ENCODE data around the gene SPON1. TPM values are rescaled to one million over a fixed set of nuclear protein-coding genes. Genes with fewer than 3 reads are reported as not detected.

Gene SPON1
- total and polyA plus RNA-seq, 8 donors: 9.3 to 122 (median 26.9) TPM

DNA sequence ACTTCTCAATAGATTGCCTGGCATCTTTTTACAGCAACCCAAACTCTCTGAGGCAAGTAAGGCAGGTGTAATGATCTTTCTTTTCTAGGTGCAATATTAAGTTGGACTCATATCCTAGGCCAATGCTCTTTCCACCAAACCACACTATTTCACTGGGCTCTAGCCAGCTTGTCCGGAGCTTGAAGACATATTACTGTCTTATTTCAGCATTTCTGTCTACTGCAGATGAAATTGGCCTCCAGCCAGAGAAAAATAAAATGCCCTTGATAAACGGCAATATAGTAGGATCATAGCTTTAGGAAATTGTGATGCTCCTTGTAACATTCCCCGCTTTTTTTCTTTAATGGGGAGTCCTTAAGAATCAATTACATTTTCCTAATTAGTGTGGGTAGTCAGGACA lies 48.1 kb downstream of the SPON1 start:
- Histone ChIP-seq H3K27ac (no peak overlapping the region), H3K27me3 (no peaks in the 10 kb centered on the region), H3K4me1 (peaks cover 0 to 9% (median 6%) of the 10 kb centered on the region in 4 donors), H3K9me3 (no peaks in the 10 kb centered on the region), H3K4me3 (no peak overlapping the region), H3K36me3 (no peaks in the 10 kb centered on the region)
- intact Hi-C loops (cut with DNase I; ENCODE audit: low total_unique reads): no loop called here
- WGBS, 5 donors: 67 to 81% (median 71%) methylated on average over 3 of the region's 3 CpGs
- TF ChIP-seq POLR2AphosphoS5 (IDR thresholded peaks at IDR 0.05) (no peak), POLR2A (IDR thresholded peaks at IDR 0.05) (no peak), EP300 (IDR thresholded peaks at IDR 0.05) (no peak)
- TF ChIP-seq, protein P1, sequence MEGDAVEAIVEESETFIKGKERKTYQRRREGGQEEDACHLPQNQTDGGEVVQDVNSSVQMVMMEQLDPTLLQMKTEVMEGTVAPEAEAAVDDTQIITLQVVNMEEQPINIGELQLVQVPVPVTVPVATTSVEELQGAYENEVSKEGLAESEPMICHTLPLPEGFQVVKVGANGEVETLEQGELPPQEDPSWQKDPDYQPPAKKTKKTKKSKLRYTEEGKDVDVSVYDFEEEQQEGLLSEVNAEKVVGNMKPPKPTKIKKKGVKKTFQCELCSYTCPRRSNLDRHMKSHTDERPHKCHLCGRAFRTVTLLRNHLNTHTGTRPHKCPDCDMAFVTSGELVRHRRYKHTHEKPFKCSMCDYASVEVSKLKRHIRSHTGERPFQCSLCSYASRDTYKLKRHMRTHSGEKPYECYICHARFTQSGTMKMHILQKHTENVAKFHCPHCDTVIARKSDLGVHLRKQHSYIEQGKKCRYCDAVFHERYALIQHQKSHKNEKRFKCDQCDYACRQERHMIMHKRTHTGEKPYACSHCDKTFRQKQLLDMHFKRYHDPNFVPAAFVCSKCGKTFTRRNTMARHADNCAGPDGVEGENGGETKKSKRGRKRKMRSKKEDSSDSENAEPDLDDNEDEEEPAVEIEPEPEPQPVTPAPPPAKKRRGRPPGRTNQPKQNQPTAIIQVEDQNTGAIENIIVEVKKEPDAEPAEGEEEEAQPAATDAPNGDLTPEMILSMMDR (IDR thresholded peaks at IDR 0.05): no peak
- DNase-seq: no peak

DNA sequence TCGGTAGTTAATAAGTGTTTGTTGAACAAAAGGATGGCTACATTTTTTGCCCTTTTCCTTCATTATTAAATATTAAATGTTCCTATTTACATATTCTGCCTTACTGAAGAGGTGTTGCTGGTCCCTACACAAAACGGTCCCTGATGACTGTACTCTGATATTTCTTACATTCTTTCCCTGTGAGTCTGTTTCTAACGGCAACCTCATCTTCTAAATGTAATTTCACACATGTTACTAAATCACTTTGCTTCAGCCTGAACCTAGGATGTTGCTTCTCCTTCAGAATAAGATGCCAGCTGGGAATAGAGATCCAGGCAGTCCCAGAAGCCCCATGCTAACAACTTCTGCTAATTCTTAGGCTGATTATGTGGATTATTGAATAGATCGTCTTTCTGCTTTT lies 50.3 kb downstream of the SPON1 start:
- Histone ChIP-seq H3K36me3 (no peaks in the 10 kb centered on the region), H3K27me3 (no peaks in the 10 kb centered on the region), H3K4me1 (peaks cover 0 to 12% (median 8%) of the 10 kb centered on the region in 4 donors), H3K27ac (no peak overlapping the region), H3K9me3 (no peaks in the 10 kb centered on the region), H3K4me3 (no peak overlapping the region)
- 72 to 83% (median 81%) methylated on average over 4 of the region's 4 CpGs for WGBS, 5 donors
- intact Hi-C loops (cut with DNase I; ENCODE audit: low total_unique reads): no loop called here
- no peak for DNase-seq
- TF ChIP-seq EP300 (IDR thresholded peaks at IDR 0.05) (no peak), POLR2A (IDR thresholded peaks at IDR 0.05) (no peak), POLR2AphosphoS5 (IDR thresholded peaks at IDR 0.05) (no peak)
- TF ChIP-seq, protein P1 (IDR thresholded peaks at IDR 0.05): no peak

GRCh38 chr11:14015711-14016110 lies 53.2 kb downstream of the SPON1 start:
- 18 to 39% (median 29%) methylated on average over 3 to 4 of the region's 4 CpGs for WGBS, 5 donors
- intact Hi-C loops (cut with DNase I; ENCODE audit: low total_unique reads): no loop called here
- peak overlapping the region in 1 of 5 donors; percentile 49 for H3K27ac ChIP-seq
- no peaks in the 10 kb centered on the region for H3K9me3 ChIP-seq
- peak in 1 of 2 donors; percentile 80 for DNase-seq
- H3K27me3 ChIP-seq: no peaks in the 10 kb centered on the region
- H3K36me3 ChIP-seq: no peaks in the 10 kb centered on the region
- H3K4me1 ChIP-seq: peaks cover 0 to 12% (median 8%) of the 10 kb centered on the region in 4 donors
- H3K4me3 ChIP-seq: no peak overlapping the region
- TF ChIP-seq POLR2AphosphoS5 (IDR thresholded peaks at IDR 0.05): peak in 1 of 3 donors; percentile 59
- TF ChIP-seq, protein P1 (IDR thresholded peaks at IDR 0.05): no peak
- no peak for TF ChIP-seq EP300 (IDR thresholded peaks at IDR 0.05)
- TF ChIP-seq POLR2A (IDR thresholded peaks at IDR 0.05): no peak

DNA sequence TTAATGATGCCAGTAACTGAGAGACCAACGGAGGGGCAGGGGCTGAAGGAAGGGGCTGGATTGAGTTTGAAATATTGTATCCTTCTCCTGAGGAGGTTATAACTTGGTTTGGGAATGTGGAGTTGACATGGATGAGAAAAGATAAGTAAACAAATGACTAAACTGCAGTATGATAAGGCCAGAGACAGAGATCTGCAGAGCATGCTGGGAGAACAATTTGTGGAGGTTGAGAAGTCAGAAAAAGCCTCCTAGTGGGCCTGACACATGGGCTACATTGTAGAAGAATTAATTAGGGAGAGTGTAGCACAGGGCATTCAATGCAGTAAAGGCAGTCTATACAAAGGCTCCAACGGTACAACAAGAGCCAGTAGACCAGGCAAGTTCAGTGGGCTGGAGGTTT lies 55.9 kb downstream of the SPON1 start:
- intact Hi-C loops (cut with DNase I; ENCODE audit: low total_unique reads): no loop called here
- H3K27me3 ChIP-seq: no peaks in the 10 kb centered on the region
- H3K4me3 ChIP-seq: no peak overlapping the region
- no peak for DNase-seq
- TF ChIP-seq EP300 (IDR thresholded peaks at IDR 0.05) (no peak), POLR2AphosphoS5 (IDR thresholded peaks at IDR 0.05) (no peak), POLR2A (IDR thresholded peaks at IDR 0.05) (no peak)
- TF ChIP-seq, protein P1 (IDR thresholded peaks at IDR 0.05): no peak
- peaks cover 0 to 20% (median 11%) of the 10 kb centered on the region in 4 donors for H3K4me1 ChIP-seq
- no peaks in the 10 kb centered on the region for H3K9me3 ChIP-seq
- WGBS, 5 donors: 65 to 88% (median 81%) methylated on average over 2 of the region's 2 CpGs
- H3K36me3 ChIP-seq: no peaks in the 10 kb centered on the region
- H3K27ac ChIP-seq: no peak overlapping the region
